GM21529 (cell line): ENCODE results near the gene NTNG1.

ENCODE experiments used
- ATAC-seq: cut with Tn5 transposase; IDR thresholded peaks from one replicate; pipeline ENCODE4 v1.9.1; 2021; ENCODE audit not compliant: unreplicated experiment

Gene NTNG1

DNA sequence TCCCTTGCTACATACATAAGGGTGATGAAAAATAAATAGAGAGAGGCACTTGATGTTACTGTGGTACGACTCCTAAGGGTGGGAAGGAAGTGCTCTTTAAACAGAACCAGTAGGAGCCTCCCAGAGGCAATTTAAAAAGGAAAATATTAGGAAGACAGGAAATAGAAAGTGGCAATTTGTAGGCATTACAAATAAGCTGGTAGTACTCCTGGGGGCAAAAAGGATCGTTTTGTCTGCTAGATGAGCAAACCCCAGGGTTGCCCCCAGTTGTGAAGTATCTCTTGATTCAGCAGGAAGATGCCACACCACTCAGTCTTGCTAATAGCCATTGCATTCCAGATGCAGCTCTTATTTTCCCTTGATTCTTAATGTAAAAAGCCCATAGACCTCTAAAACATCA is 303.0 kb downstream of the NTNG1 start:
- no peak for ATAC-seq

- no peak for ATAC-seq
Observed at GRCh38 chr1:107444302-107444701, 303.5 kb downstream of the NTNG1 start.

- no peak for ATAC-seq
Observed at GRCh38 chr1:107449326-107449725, 308.5 kb downstream of the NTNG1 start.

- ATAC-seq: peak; percentile 86
Observed at GRCh38 chr1:107450899-107451664, 310.2 kb downstream of the NTNG1 start.

DNA sequence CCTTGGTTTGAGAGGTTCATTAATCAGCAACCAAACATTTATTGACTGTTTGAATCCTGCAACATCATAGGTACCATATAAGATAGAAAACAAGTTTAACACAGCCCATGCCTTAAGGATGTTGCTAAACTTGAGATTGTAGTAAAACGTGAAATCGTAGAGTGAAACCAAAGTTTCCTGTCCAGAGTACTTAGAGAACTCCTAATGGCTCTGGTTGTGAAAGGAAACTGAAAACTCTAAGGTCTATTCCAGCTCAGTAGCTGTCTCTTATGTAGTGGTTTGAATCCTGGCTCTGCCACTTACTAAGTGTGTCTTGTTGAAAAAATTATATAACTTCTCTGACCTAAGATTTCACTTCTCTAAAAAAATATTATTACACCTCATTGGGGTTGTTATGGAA is 310.9 kb downstream of the NTNG1 start:
- peak; percentile 58 for ATAC-seq

DNA sequence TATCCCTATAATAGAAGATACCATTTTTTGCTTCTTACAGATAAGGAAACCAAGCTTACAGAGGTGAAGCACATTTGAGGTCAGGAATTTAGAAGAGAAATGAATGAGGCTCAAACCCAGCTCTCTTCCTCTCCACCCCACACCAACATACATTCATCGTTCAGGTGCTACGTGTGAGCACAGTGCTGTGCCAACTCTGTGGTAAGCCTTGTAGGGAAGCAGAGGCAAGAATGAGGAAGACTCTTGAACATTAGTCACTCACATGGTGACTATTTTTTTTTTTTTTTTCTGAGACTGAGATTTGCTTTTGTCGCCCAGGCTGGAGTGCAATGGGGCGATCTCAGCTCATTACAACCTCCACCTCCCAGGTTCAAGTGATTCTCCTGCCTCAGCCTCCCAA is 314.0 kb downstream of the NTNG1 start:
- no peak for ATAC-seq

DNA sequence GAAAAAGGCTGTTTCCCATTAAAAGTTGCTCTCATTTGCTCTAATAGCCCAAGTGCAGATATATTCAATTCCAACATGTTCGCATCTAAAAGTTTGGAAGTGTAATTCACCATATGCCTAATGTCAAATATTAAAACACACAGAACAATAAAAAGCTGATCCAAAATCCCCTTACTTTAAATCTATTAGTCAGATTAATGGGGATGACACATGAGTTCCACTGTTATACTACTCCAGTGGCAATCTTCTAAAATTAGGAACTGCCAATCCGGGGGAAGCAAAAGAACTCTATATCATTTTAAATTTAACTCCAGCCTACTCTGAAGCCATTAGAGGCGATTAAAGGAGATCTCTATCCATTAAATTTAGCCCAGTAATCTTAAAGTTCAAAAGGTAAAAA is 317.1 kb downstream of the NTNG1 start:
- ATAC-seq: no peak

GRCh38 chr1:107459204-107459904 is 318.5 kb downstream of the NTNG1 start:
- peak; percentile 75 for ATAC-seq

DNA sequence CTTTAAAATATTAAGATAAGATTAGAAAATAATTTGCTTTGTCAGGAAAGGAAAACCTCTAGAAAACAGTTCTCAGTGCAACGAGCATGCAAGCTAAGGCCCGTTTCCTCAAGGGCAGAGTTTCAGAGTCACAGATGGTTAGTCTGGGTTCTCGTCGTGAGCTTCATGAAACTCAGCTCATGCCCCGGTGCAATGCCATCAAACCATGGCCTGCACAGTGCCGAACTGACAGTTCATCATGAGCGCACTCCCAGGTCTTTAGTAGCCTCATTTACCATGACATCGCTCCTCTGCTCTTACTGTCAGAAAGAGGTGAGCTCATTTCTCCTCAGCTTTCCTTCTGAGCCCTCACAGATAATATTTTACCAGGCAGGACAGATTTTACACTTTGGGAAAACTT is 319.2 kb downstream of the NTNG1 start:
- peak; percentile 65 for ATAC-seq

DNA sequence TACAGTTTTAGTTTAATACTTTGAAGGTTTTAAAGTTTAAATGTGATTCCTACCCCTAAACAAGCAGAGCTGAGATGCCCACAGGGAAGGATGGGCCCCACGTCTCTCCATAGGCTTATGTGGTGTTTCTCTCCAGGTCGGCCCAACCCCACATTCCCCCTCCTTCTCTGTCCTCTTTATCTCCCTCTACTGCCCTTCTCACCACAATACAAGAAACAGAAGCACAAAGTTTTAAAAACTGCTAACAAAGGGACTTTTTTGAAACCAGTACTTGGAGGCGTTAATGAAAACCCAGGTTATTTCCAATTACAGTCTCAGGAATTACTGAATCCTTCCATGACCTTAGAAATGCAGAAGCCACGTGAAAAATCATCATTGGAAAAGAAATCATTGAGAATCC is 324.0 kb downstream of the NTNG1 start:
- ATAC-seq: no peak

GRCh38 chr1:107467286-107467685 is 326.4 kb downstream of the NTNG1 start:
- no peak for ATAC-seq

GRCh38 chr1:107467811-107468210 is 327.0 kb downstream of the NTNG1 start:
- ATAC-seq: no peak

DNA sequence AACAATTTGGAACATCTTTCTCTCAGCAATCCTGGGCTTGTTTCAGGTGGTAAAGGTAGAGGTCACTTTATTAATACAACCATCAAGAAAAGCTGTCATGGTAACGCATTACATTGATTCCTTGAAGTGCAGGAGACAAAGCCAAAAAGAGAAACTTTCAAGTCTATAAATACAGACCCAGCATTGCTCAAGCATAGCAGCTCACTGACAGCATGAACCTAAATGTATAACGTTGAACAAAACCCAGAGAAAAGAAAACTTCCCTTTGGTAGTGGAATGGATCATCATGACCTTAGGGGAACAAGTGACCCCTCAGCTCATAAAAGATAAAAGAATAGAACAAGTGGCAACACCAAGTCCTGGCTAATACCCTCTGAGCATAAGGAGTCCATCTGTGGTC is 332.2 kb downstream of the NTNG1 start:
- ATAC-seq: no peak

DNA sequence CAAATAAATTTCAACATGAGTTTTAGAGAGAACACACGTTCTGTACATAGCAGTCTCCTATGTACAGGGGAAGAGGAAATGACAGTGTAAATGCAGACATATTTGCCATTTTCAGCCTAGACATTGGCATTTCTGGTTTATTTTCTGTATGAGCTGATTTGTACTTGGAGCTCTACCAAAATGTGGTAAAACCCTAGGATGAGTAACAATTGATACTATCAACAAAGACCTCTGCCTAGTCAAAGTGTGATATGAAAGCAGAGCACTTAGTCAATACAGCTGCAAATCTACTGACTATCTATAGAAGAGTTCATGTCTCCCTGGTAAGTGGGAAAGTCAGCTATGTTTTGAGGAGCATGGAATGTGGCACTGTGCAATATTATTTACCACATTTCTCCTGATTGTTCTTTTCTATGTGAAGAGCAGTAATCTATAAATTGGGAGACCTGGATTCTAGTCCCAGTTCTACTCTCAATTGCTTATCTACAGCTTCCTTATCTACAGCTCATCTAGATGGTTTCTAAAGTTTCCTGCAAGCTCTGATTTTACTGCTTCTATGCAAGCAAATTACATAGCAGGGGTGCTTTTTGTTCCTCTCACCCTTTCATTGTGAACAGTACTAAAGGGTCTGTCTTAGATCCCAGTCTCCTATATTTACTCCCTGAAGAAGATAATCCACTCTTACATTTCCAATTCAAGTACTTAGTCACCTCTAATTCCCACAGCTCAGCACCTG is 334.2 kb downstream of the NTNG1 start:
- peak; percentile 87 for ATAC-seq

GRCh38 chr1:107477233-107477632 is 336.4 kb downstream of the NTNG1 start:
- no peak for ATAC-seq

DNA sequence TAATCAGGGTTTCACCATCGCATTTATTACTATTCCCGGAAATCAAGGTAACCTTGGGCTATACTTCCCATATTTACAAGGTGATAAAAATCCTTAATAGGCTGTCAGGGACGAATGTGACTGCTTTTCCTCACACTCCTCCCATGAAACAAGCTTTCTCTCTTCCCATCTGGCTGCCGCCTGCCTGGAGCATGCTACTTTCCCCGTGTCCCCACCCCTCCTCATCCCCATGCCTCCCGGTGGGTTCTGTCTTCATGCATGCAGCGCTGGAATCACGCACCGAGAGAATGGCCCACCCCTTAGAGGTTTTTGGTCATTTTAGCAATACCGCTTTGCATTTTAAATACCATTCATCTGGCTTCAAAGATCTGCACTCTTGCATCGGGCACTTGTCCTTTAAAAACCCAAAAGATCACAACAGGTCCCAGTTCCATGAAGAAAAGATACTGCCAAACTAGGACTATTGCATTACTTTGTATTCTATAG is 339.1 kb downstream of the NTNG1 start:
- ATAC-seq: no peak

GRCh38 chr1:107480548-107481415 is 339.9 kb downstream of the NTNG1 start:
- ATAC-seq: peak; percentile 65

DNA sequence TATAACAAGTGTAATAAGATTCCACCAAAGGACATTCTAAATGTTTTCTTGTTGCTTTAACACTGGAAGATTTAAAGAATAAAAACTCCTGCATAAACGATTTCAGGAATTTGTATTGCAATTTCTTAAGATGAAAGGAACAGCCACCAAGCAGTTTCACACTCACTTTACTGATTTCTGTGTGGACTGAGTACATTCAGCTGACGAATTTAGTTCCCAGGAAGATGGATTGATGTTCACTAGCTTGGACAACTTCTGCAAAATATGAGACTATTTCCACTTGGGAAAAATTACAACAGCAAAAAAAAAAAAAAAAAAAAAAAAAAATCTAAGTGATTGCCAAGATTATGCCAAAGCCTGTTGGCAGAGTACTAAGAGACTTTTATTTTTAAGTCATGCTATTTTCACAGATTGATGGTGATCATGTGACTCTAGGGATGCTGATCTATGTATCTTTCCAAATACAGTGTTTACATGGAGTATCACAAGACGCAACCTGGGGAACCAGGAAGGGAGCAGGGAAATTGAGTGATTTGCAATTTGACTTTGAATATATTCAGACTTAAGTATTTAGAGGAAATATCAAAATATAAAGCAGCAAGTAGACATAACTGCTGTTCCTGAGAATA is 341.0 kb downstream of the NTNG1 start:
- ATAC-seq: no peak

- ATAC-seq: no peak
Observed at GRCh38 chr1:107483949-107484348, 343.1 kb downstream of the NTNG1 start.

- no peak for ATAC-seq
Observed at GRCh38 chr1:107486349-107486748, 345.5 kb downstream of the NTNG1 start.
